Vagina (tissue), 2 donors: Measurements from ENCODE around the gene R3HDM2. TPM values are rescaled to one million over a fixed set of nuclear protein-coding genes. Genes with fewer than 3 reads are reported as not detected.
A peak's percentile ranks its signal among the peaks of the same experiment; 100 is the strongest.
"Not testable (repeated sequence)": the region's sequence is repeated elsewhere in the genome, so short reads cannot be mapped to it uniquely, and the experiment has no call there.

Experiments
- DNase-seq, 2 donors: peaks; one replicate each; pipeline ENCODE4 v3.0.0-alpha.2; 2017; ENCODE audit errors: extremely low spot score in 2 of 2
- H3K27ac ChIP-seq: fragments of 200-600 bp; sonication (generic); one replicate; pipeline ENCODE4 v1.5.1; 2019
- H3K27me3 ChIP-seq: fragments of 200-600 bp; sonication (generic); one replicate; pipeline ENCODE4 v1.5.1; 2019
- H3K36me3 ChIP-seq, 2 donors: fragments of 200-600 bp; sonication (generic); one replicate each; pipeline ENCODE4 v1.5.1; 2017 to 2019
- H3K4me1 ChIP-seq: fragments of 200-600 bp; sonication (generic); one replicate; pipeline ENCODE4 v1.5.1; 2019
- H3K4me3 ChIP-seq, 2 donors: fragments of 200-600 bp; sonication (generic); 1 replicate in 1 of 2; 2 replicates in 1 of 2; pipeline ENCODE4 v1.5.1; 2016 to 2019
- H3K9me3 ChIP-seq: fragments of 200-600 bp; sonication (generic); one replicate; pipeline ENCODE4 v1.5.1; 2019
- POLR2A ChIP-seq, 2 donors: fragments of 450-650 bp; IDR thresholded peaks; one replicate each; pipeline ENCODE4 v1.6.1; 2017; ENCODE audit warnings: antibody characterized with exemption in 2 of 2, mild to moderate bottlenecking in 2 of 2, moderate library complexity in 2 of 2
- POLR2AphosphoS5 ChIP-seq, 2 donors: sonication (generic); formaldehyde crosslinking; IDR thresholded peaks; one replicate each; pipeline ENCODE4 v1.9.0; 2017; ENCODE audit warnings: antibody characterized with exemption in 2 of 2, mild to moderate bottlenecking in 2 of 2, low read depth in 1 of 2; ENCODE audit not compliant: insufficient read depth in 1 of 2
- intact Hi-C: fragments of 100-400 bp; cut with DNase I; formaldehyde crosslinking; loops from one replicate; pipeline ENCODE4 v1.15.1; 2023
- total RNA-seq: library from RNA; depleted of rRNA; stranded (reverse); fragments of >200 nt; gene quantifications from one replicate; pipeline ENCODE4 v1.2.3, GENCODE V29; 2016
- TF ChIP-seq, protein P1 (sequence below), 3 experiments: fragments of 450-650 bp in 2 of 3; fragments of 200-600 bp in 1 of 3; sonication (generic) in 1 of 3; IDR thresholded peaks; one replicate each; pipeline ENCODE4 v1.5.1; 2017 to 2019; ENCODE audit warnings: antibody characterized with exemption in 3 of 3, mild to moderate bottlenecking in 2 of 3, moderate library complexity in 2 of 3

Gene R3HDM2
- total RNA-seq, 1 donor from 2014 or later = 44.2 TPM

DNA sequence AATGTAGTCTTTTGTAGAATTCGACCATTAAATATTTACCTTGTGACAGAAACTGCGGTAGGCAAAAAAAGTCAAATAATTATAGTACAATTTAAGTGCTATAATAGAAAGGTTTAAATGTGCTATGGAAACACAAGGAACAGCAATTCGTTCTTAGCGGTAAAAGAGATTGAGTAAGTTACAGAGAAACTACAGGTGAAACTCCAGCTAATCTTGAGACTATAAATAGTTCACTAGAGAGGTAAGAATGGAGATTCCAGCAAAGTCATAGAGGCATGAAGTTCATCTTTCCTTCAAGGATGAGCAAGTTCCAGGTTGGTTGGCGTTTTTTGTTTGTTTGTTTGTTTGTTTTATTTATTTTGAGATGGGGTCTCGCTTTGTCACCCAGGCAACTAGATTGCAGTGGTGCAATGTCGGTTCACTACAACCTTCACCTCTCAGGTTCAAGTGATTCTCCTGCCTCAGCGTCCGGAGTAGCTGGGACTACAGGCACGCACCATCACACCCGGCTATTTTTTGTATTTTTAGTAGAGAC, 878 bp upstream of the R3HDM2 start:
- no peaks in the 10 kb centered on the region for H3K36me3 ChIP-seq
- intact Hi-C loops = no loop called here
- H3K9me3 ChIP-seq = no peaks in the 10 kb centered on the region
- H3K27me3 ChIP-seq = no peaks in the 10 kb centered on the region
- TF ChIP-seq POLR2AphosphoS5 (IDR thresholded peaks at IDR 0.05; ENCODE audit: insufficient read depth in 1 of 2, low read depth in 1 of 2) = no peak
- TF ChIP-seq, protein P1, sequence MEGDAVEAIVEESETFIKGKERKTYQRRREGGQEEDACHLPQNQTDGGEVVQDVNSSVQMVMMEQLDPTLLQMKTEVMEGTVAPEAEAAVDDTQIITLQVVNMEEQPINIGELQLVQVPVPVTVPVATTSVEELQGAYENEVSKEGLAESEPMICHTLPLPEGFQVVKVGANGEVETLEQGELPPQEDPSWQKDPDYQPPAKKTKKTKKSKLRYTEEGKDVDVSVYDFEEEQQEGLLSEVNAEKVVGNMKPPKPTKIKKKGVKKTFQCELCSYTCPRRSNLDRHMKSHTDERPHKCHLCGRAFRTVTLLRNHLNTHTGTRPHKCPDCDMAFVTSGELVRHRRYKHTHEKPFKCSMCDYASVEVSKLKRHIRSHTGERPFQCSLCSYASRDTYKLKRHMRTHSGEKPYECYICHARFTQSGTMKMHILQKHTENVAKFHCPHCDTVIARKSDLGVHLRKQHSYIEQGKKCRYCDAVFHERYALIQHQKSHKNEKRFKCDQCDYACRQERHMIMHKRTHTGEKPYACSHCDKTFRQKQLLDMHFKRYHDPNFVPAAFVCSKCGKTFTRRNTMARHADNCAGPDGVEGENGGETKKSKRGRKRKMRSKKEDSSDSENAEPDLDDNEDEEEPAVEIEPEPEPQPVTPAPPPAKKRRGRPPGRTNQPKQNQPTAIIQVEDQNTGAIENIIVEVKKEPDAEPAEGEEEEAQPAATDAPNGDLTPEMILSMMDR (IDR thresholded peaks at IDR 0.05) = no peak
- TF ChIP-seq POLR2A (IDR thresholded peaks at IDR 0.05) = no peak
- no peak for DNase-seq
- H3K4me3 ChIP-seq = peak overlapping the region; percentile 80 to 97
- peaks cover 14% of the 10 kb centered on the region for H3K4me1 ChIP-seq
- H3K27ac ChIP-seq = peak overlapping the region; percentile 97

DNA sequence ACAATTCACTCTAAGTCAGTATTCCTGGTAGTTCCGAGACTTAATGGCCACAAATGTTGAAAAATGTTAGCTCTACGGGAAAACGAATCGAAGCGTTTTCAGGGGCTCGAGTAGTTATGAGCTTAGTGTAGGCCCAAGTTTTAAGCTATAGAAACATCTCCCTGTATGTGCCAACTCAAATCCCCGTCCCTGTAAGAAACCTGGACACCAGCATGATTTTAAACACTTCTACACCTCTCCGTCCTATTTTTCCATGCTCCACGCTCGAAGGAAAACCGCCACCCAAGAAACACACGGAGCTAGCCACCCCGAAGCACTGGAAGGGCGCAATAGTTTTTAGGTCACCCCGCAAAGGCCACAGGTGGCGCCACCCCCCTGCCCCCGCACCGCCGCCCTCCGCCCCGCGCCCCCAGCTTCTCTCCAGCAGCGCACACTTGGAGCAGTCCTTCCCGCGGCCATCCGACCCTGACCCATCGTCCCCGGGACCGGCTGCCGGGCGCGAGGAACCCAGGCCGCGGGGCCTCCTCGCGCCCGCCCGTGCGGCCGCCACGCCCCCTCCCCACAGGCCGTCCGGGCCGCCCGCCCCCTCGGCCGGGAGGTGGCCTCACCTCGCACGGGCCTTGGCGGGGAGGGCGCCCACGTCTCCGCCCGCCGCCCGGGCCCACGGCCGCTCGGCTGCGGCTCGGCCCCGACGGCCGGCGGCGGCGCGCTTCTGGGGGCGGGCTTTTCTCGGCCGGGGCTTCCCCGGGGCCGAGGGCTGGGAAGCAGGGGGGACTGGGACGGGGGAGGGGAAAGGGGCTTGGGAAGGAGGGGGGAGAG, 522 bp downstream of the R3HDM2 start:
- Histone ChIP-seq H3K4me1 (peaks cover 14% of the 10 kb centered on the region), H3K27me3 (no peaks in the 10 kb centered on the region), H3K36me3 (no peaks in the 10 kb centered on the region), H3K27ac (peak overlapping the region; percentile 97), H3K4me3 (peak overlapping the region; percentile 80 to 97), H3K9me3 (no peaks in the 10 kb centered on the region)
- intact Hi-C loops = no loop called here
- no peak for DNase-seq
- peak in 1 of 2 donors; percentile 11 for TF ChIP-seq POLR2AphosphoS5 (IDR thresholded peaks at IDR 0.05; ENCODE audit: insufficient read depth in 1 of 2, low read depth in 1 of 2)
- TF ChIP-seq, protein P1 (IDR thresholded peaks at IDR 0.05) = no peak
- TF ChIP-seq POLR2A (IDR thresholded peaks at IDR 0.05) = peak in 1 of 2 donors; percentile 5

DNA sequence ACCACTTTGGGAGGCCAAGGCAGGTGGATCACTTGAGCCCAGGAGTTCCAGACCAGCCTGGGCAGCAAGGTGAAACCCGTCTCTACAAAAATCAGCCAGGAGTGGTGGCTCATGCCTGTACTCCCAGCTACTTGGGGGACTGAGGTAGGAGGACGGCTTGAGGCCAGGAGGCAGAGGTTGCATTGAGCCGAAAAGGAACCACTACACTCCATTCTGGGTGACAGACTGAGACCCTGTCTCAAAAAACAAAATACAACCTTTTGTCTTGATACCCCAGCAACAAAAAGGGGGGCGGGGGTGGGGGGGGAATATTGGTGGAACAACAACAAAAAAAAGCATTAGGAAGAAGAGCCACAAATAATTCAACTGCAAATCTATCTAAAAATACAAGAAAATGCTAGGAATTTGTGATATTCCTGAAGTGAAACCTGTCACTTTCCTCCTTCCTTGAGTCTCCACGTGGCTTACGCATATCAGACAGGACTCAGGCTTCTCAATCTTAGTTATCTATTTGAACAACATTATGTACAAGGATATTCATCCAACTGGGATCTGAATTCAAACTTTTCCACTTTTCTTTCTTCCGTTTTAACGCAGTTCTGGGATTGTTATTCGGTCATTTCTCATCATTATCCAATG, 1.3 kb downstream of the R3HDM2 start:
- Histone ChIP-seq H3K4me1 (peaks cover 14% of the 10 kb centered on the region), H3K27ac (peak overlapping the region; percentile 97), H3K27me3 (no peaks in the 10 kb centered on the region), H3K36me3 (no peaks in the 10 kb centered on the region), H3K9me3 (no peaks in the 10 kb centered on the region), H3K4me3 (peak overlapping the region; percentile 80 to 97)
- DNase-seq = no peak
- intact Hi-C loops = no loop called here
- TF ChIP-seq, protein P1 (IDR thresholded peaks at IDR 0.05) = no peak
- TF ChIP-seq POLR2A (IDR thresholded peaks at IDR 0.05) (no peak), POLR2AphosphoS5 (IDR thresholded peaks at IDR 0.05; ENCODE audit: insufficient read depth in 1 of 2, low read depth in 1 of 2) (no peak)

DNA sequence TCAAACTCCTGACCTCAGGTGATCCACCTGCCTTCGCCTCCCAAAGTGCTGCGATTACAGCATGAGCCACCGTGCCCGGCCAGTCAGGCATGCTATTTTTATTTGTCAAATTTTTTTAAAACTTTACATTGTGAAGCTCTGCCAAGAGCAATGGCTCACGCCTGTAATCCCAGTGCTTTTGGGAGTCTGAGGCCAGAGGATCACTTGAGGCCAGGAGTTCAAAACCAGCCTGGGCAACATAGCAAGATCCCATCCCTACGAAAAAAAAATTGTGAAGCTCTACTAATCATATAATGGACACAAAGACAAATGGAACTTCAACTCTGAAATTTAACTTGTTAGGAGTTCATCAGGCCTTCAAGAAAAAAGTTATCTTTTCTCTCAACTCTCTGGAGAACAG, 1.9 kb downstream of the R3HDM2 start:
- no peak overlapping the region for H3K4me3 ChIP-seq
- no peaks in the 10 kb centered on the region for H3K9me3 ChIP-seq
- H3K4me1 ChIP-seq = peaks cover 14% of the 10 kb centered on the region
- intact Hi-C loops = no loop called here
- TF ChIP-seq POLR2AphosphoS5 (IDR thresholded peaks at IDR 0.05; ENCODE audit: insufficient read depth in 1 of 2, low read depth in 1 of 2) (no peak), POLR2A (IDR thresholded peaks at IDR 0.05) (no peak)
- TF ChIP-seq, protein P1 (IDR thresholded peaks at IDR 0.05) = no peak
- no peaks in the 10 kb centered on the region for H3K36me3 ChIP-seq
- no peak overlapping the region for H3K27ac ChIP-seq
- H3K27me3 ChIP-seq = no peaks in the 10 kb centered on the region
- no peak for DNase-seq

DNA sequence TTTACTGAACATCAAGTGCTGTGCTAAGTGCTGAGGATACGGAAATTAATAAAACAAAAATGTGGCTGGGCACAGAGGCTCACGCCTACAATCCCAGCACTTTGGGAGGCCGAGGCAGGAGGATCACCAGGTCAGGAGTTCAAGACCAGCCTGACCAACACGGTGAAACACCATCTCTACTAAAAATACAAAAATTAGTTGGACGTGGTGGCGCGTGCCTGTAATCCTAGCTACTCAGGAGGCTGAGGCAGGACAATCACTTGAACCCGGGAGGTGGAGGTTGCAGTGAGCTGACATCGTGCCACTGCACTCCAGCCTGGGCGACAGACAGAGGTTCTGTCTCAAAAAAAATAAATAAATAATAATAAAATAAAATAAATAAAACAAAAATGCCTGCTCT, 3.9 kb downstream of the R3HDM2 start:
- peaks cover 14% of the 10 kb centered on the region for H3K4me1 ChIP-seq
- H3K4me3 ChIP-seq, H3K9me3 ChIP-seq, intact Hi-C loops, H3K27ac ChIP-seq, H3K36me3 ChIP-seq, H3K27me3 ChIP-seq, DNase-seq: not testable (repeated sequence)
